Uterus (tissue), 2 donors: ENCODE results near the gene CBR1.

ENCODE experiments used
- CTCF ChIP-seq, 4 experiments: fragments of 200-600 bp in 2 of 4; fragments of 450-650 bp in 2 of 4; sonication (generic) in 2 of 4; IDR thresholded peaks; one replicate each; pipeline ENCODE4 v1.5.1; 2016 to 2019; ENCODE audit warnings: antibody characterized with exemption in 4 of 4, mild to moderate bottlenecking in 2 of 4, moderate library complexity in 1 of 4
- POLR2A ChIP-seq, 2 donors: fragments of 450-650 bp; IDR thresholded peaks; one replicate each; pipeline ENCODE4 v1.6.1; 2016; ENCODE audit warnings: antibody characterized with exemption in 2 of 2, mild to moderate bottlenecking in 1 of 2, moderate library complexity in 1 of 2

GRCh38 chr21:36111238-36111637 lies 41.4 kb downstream of the CBR1 start:
- TF ChIP-seq CTCF (IDR thresholded peaks at IDR 0.05) (no peak), POLR2A (IDR thresholded peaks at IDR 0.05) (no peak)
